ENCODE measurements around the gene COA5. TPM values are rescaled to one million over a fixed set of nuclear protein-coding genes. Genes with fewer than 3 reads are reported as not detected.

The COA5 gene
- total RNA-seq, 1 donor from 2014 or later = 33.1 TPM

DNA sequence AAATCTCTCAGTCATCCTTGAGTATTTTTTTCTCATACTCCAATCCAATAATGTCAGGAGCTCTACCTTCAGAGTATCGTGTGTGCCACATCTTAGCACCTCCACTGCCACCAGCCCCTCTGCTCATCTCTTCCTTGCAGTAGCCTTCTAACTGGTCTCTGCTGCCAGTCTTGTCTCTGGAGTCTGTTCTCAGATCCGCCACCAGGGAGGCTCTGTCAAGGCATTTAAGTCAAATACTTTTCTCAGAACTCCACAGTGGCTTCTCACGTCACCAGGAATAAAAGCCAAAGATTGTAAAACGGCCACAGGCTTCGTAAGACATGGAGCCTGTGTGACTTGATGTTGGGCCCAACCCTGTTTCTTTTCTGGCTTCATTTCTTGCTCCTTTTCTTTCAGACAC, 7.2 kb upstream of the COA5 start:
- no peaks in the 10 kb centered on the region for H3K27me3 Mint-ChIP-seq (ENCODE audit: unreplicated experiment)
- no peak for DNase-seq (ENCODE audit: extremely low spot score, unreplicated experiment)
- H3K4me3 Mint-ChIP-seq (ENCODE audit: unreplicated experiment) = no peak overlapping the region
- H3K36me3 Mint-ChIP-seq (ENCODE audit: unreplicated experiment) = peaks cover 55% of the 10 kb centered on the region
- H3K9me3 Mint-ChIP-seq (ENCODE audit: unreplicated experiment) = no peaks in the 10 kb centered on the region
- peaks cover 8% of the 10 kb centered on the region for H3K4me1 Mint-ChIP-seq (ENCODE audit: unreplicated experiment)
- TF ChIP-seq, protein P1, sequence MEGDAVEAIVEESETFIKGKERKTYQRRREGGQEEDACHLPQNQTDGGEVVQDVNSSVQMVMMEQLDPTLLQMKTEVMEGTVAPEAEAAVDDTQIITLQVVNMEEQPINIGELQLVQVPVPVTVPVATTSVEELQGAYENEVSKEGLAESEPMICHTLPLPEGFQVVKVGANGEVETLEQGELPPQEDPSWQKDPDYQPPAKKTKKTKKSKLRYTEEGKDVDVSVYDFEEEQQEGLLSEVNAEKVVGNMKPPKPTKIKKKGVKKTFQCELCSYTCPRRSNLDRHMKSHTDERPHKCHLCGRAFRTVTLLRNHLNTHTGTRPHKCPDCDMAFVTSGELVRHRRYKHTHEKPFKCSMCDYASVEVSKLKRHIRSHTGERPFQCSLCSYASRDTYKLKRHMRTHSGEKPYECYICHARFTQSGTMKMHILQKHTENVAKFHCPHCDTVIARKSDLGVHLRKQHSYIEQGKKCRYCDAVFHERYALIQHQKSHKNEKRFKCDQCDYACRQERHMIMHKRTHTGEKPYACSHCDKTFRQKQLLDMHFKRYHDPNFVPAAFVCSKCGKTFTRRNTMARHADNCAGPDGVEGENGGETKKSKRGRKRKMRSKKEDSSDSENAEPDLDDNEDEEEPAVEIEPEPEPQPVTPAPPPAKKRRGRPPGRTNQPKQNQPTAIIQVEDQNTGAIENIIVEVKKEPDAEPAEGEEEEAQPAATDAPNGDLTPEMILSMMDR (IDR thresholded peaks at IDR 0.05) = no peak
- no peak overlapping the region for H3K27ac Mint-ChIP-seq (ENCODE audit: unreplicated experiment)

DNA sequence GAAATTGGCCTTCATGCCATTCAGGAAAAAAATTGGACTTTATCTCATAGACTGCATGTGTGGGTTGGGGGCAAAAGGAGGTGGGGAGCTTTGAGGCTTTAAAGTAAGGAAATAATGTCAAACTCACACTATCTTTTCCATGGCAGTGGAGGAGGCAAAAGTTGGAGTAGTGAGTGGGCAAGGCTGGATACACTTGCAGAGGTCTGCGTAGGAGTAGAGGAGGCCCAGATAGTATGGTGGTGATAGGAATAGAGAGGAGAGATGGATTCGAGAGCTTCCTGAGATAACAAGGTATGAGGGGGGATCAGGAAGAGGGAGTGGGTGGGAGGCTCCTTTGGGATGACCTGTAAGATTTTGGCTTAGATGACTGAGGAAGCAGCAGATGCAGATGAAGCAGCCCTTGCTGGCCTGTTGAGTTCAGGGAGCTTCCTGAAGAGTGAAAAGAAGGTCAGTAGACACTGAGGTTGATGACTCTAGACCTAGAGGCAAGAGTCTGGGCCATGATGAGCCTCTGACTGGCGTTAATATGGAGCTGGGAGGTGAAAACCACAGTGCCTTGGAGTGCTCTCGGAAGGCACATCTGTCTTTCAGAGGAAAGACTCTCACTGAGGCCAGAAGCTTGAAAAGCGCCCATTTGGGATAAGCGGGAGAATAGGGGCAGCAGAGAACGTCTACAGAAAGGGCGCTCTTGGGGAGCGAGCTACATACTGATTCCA, 5.9 kb upstream of the COA5 start:
- H3K4me1 Mint-ChIP-seq (ENCODE audit: unreplicated experiment) = peaks cover 20% of the 10 kb centered on the region
- no peaks in the 10 kb centered on the region for H3K27me3 Mint-ChIP-seq (ENCODE audit: unreplicated experiment)
- no peak for DNase-seq (ENCODE audit: extremely low spot score, unreplicated experiment)
- H3K36me3 Mint-ChIP-seq (ENCODE audit: unreplicated experiment) = peaks cover 57% of the 10 kb centered on the region
- no peak overlapping the region for H3K27ac Mint-ChIP-seq (ENCODE audit: unreplicated experiment)
- TF ChIP-seq, protein P1 (IDR thresholded peaks at IDR 0.05) = no peak
- H3K4me3 Mint-ChIP-seq (ENCODE audit: unreplicated experiment) = no peak overlapping the region
- no peaks in the 10 kb centered on the region for H3K9me3 Mint-ChIP-seq (ENCODE audit: unreplicated experiment)

DNA sequence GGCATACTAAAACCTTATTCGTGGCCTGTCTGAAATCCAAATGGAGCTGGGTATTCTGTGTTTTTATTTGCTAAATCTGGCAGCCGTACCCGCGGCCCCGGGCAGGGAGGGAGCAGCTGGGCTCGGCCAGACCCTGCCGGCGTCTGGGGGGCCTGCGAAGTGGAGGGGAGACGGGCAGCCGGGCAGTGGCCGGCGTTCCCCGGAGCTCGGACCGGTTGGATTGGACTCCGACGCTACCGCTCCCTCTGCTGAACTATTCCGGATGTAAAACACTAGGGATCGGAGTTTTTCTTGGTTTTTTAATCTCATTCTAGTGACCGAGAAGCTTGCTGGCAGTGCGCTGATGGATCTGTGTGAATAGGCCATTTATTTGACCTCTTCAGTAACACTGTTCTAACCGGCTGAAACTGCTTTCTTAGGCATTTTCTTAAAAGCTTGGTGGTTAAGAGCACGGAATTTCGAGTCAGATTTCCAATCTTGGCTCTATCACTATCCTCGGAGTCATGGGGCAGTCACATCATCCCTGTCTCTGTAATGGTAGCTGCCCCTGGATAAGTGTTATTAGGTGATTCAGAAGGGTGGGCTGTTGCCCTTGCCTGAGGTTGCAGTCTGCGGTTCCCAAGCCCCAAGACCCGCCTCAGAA, 771 bp upstream of the COA5 start:
- H3K4me3 Mint-ChIP-seq (ENCODE audit: unreplicated experiment) = peak overlapping the region; percentile 92
- peaks cover 52% of the 10 kb centered on the region for H3K4me1 Mint-ChIP-seq (ENCODE audit: unreplicated experiment)
- no peaks in the 10 kb centered on the region for H3K27me3 Mint-ChIP-seq (ENCODE audit: unreplicated experiment)
- peaks cover 28% of the 10 kb centered on the region for H3K36me3 Mint-ChIP-seq (ENCODE audit: unreplicated experiment)
- TF ChIP-seq, protein P1 (IDR thresholded peaks at IDR 0.05) = no peak
- H3K9me3 Mint-ChIP-seq (ENCODE audit: unreplicated experiment) = no peaks in the 10 kb centered on the region
- no peak for DNase-seq (ENCODE audit: extremely low spot score, unreplicated experiment)
- H3K27ac Mint-ChIP-seq (ENCODE audit: unreplicated experiment) = peak overlapping the region; percentile 94

DNA sequence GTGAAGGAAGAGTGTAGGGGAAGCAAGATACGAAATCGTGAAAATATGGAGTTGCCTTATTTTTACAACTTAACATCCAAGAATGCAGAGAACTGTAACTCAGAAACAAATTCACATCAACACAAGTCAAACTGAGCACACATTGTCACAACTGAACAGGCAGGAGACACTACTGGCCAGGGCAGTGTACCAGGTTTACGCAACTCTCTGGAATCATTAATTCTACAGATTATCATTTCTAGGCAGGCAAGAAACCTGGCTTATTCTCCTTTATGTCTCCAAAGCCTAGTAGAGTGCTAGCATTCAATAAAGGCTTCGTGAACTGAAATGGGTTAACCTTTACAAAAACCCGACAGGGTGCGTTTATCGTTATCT, 584 bp downstream of the COA5 start:
- Mint-ChIP-seq H3K9me3 (ENCODE audit: unreplicated experiment) (no peaks in the 10 kb centered on the region), H3K4me1 (ENCODE audit: unreplicated experiment) (peaks cover 52% of the 10 kb centered on the region), H3K27ac (ENCODE audit: unreplicated experiment) (peak overlapping the region; percentile 94), H3K36me3 (ENCODE audit: unreplicated experiment) (peaks cover 23% of the 10 kb centered on the region), H3K27me3 (ENCODE audit: unreplicated experiment) (no peaks in the 10 kb centered on the region), H3K4me3 (ENCODE audit: unreplicated experiment) (peak overlapping the region; percentile 92)
- TF ChIP-seq, protein P1 (IDR thresholded peaks at IDR 0.05) = no peak
- no peak for DNase-seq (ENCODE audit: extremely low spot score, unreplicated experiment)

DNA sequence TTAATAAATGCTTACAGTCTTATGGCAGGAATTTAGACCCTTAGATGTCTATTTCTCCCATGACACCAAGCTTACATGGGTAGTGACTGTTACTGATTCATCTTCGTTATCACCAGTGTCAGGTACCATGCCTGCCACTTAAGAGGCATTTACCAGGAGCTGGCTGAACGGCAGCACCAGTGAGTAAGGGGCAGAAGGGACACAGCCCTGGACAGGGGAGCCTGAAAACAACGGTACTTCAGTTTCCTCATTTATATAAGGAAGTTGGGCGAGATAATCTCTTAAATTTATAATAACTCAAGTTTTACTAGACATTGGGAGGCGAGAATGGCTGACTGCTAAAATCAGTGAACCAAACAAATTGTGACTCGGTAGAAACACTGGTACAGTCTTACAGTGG, 1.2 kb downstream of the COA5 start:
- H3K27me3 Mint-ChIP-seq (ENCODE audit: unreplicated experiment) = no peaks in the 10 kb centered on the region
- no peak for DNase-seq (ENCODE audit: extremely low spot score, unreplicated experiment)
- peaks cover 25% of the 10 kb centered on the region for H3K36me3 Mint-ChIP-seq (ENCODE audit: unreplicated experiment)
- H3K27ac Mint-ChIP-seq (ENCODE audit: unreplicated experiment) = peak overlapping the region; percentile 56
- TF ChIP-seq, protein P1 (IDR thresholded peaks at IDR 0.05) = no peak
- no peaks in the 10 kb centered on the region for H3K9me3 Mint-ChIP-seq (ENCODE audit: unreplicated experiment)
- peak overlapping the region; percentile 92 for H3K4me3 Mint-ChIP-seq (ENCODE audit: unreplicated experiment)
- H3K4me1 Mint-ChIP-seq (ENCODE audit: unreplicated experiment) = peaks cover 52% of the 10 kb centered on the region
